OCI-LY3 (cell line): ENCODE results near the gene FMNL3.

ENCODE experiments used
- CTCF ChIP-seq: fragments of 200-600, 300-600 bp; sonication (generic); IDR thresholded peaks from 2 replicates; pipeline ENCODE4 v1.5.1; 2014; ENCODE audit warnings: antibody characterized with exemption, low read length, low read depth
- EZH2phosphoT487 ChIP-seq: fragments of 200-600 bp; shearing (Covaris generic); IDR thresholded peaks from 2 replicates; pipeline ENCODE4 v1.6.1; 2018; ENCODE audit warnings: antibody characterized with exemption, mixed run types, low read depth

DNA sequence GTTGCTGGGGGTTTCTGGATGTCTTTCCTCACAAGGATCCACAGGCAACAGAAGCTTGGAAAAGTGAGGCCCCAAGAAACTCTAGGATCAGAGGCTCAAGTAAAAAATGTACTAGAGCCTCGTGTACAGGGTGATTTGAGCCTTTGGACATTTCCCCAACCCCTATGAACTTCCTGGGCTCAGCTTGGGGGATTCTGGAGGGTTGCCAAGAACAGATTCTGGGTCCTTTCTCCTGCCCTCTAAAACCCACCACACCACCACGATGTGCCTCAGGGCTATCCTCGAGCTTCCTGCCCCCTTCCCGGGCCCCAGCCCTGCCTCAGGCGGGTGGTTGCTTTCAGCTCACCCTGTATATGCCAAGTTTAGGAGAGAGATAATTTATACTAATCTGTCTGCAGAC, 102.3 kb downstream of the FMNL3 start:
- TF ChIP-seq CTCF: no peak
- no peak for TF ChIP-seq EZH2phosphoT487
